RWPE1 (cell line): ENCODE data around the gene KATNA1.

Source experiments
- CTCF ChIA-PET: fragments of 350-600 bp; sonication (Branson Sonifier 250); formaldehyde crosslinking; extraction: SDS; loops from one replicate; lab custom pipeline; 2021; lab: Yijun Ruan, JAX
- POLR2A ChIA-PET: fragments of 400-600 bp; formaldehyde crosslinking; extraction: SDS; loops from one replicate; lab custom pipeline; 2020; ENCODE audit warnings: antibody characterized with exemption; ENCODE audit not compliant: low non-redundant PET; lab: Yijun Ruan, JAX
- DNase-seq: peaks from one replicate; pipeline ENCODE4 v3.0.0; 2012; ENCODE audit warnings: low spot score
- H3K27ac ChIP-seq: fragments of 450-650 bp; 2 replicates; pipeline ENCODE4 v1.5.1; 2017
- CTCF ChIP-seq: fragments of 450-650 bp; conservative IDR thresholded peaks from 2 replicates; pipeline ENCODE4 v1.5.1; 2017; ENCODE audit warnings: low read depth, mild to moderate bottlenecking

Gene KATNA1

GRCh38 chr6:149651056-149651455 lies 2.5 kb upstream of the KATNA1 start:
- DNase-seq: no peak
- no peak for TF ChIP-seq CTCF
- ChIA-PET POLR2A (no interaction called here), CTCF (no interaction called here)
- H3K27ac ChIP-seq: no peak overlapping the region

GRCh38 chr6:149646599-149646998 lies 1.9 kb downstream of the KATNA1 start:
- ChIA-PET CTCF (no interaction called here), POLR2A (no interaction called here)
- DNase-seq: no peak
- no peak overlapping the region for H3K27ac ChIP-seq
- no peak for TF ChIP-seq CTCF

- POLR2A ChIA-PET: no interaction called here
Observed at GRCh38 chr6:149642829-149643580, 5.5 kb downstream of the KATNA1 start.

GRCh38 chr6:149636124-149636523 lies 12.4 kb downstream of the KATNA1 start:
- TF ChIP-seq CTCF: no peak
- ChIA-PET CTCF (interaction anchor here (0.6 kb wide), 1 partner anchor 14 kb away, joined by 3 read pairs; no protein-coding TSS in a partner anchor), POLR2A (no interaction called here)
- DNase-seq: no peak
- H3K27ac ChIP-seq: no peak overlapping the region

More at GRCh38 chr6:149642829-149643580, 5.5 kb downstream of the KATNA1 start:
- no peak overlapping the region for H3K27ac ChIP-seq
- DNase-seq: no peak
- TF ChIP-seq CTCF: no peak
- CTCF ChIA-PET: interaction anchor here (0.6 kb wide), 1 partner anchor 15 kb away, joined by 7 read pairs; no protein-coding TSS in a partner anchor

GRCh38 chr6:149634315-149634714 lies 14.2 kb downstream of the KATNA1 start:
- no peak overlapping the region for H3K27ac ChIP-seq
- CTCF ChIA-PET: no interaction called here
- POLR2A ChIA-PET: no interaction called here
- no peak for TF ChIP-seq CTCF
- DNase-seq: no peak

- ChIA-PET CTCF (interaction anchor here (0.5 kb wide), 1 partner anchor 94 kb away, joined by 4 read pairs; no protein-coding TSS in a partner anchor), POLR2A (no interaction called here)
- no peak for TF ChIP-seq CTCF
- DNase-seq: no peak
- H3K27ac ChIP-seq: no peak overlapping the region
Observed at GRCh38 chr6:149628875-149629510, 19.5 kb downstream of the KATNA1 start.
